ENCODE measurements around the gene NEDD4L. TPM values are rescaled to one million over a fixed set of nuclear protein-coding genes. Genes with fewer than 3 reads are reported as not detected.

Gene NEDD4L
- total RNA-seq, 1 donor from 2014 or later: 5.1 TPM

GRCh38 chr18:58125756-58126155, 81.7 kb downstream of the NEDD4L start:
- Mint-ChIP-seq H3K36me3 (ENCODE audit: low read depth) (no peaks in the 10 kb centered on the region), H3K27ac (no peak overlapping the region), H3K27me3 (ENCODE audit: low read depth) (no peaks in the 10 kb centered on the region), H3K4me3 (ENCODE audit: low read depth) (no peak overlapping the region), H3K9me3 (no peaks in the 10 kb centered on the region), H3K4me1 (ENCODE audit: low read depth) (no peaks in the 10 kb centered on the region)
- no peak for DNase-seq (ENCODE audit: low spot score)
- intact Hi-C loops (cut with micrococcal nuclease): loop anchor here (10.0 kb wide), 1 partner anchor 571 kb away; no protein-coding TSS in a partner anchor

- Mint-ChIP-seq H3K4me3 (ENCODE audit: low read depth) (no peak overlapping the region), H3K36me3 (ENCODE audit: low read depth) (no peaks in the 10 kb centered on the region), H3K9me3 (no peaks in the 10 kb centered on the region), H3K4me1 (ENCODE audit: low read depth) (no peaks in the 10 kb centered on the region), H3K27me3 (ENCODE audit: low read depth) (no peaks in the 10 kb centered on the region), H3K27ac (no peak overlapping the region)
- intact Hi-C loops (cut with micrococcal nuclease): loop anchor here (10.0 kb wide), 1 partner anchor 574 kb away; no protein-coding TSS in a partner anchor
- DNase-seq (ENCODE audit: low spot score): no peak
Measured at GRCh38 chr18:58128381-58129374, 84.7 kb downstream of the NEDD4L start.

GRCh38 chr18:58132595-58133261, 88.7 kb downstream of the NEDD4L start:
- H3K36me3 Mint-ChIP-seq (ENCODE audit: low read depth): no peaks in the 10 kb centered on the region
- no peak overlapping the region for H3K4me3 Mint-ChIP-seq (ENCODE audit: low read depth)
- H3K27ac Mint-ChIP-seq: no peak overlapping the region
- no peaks in the 10 kb centered on the region for H3K9me3 Mint-ChIP-seq
- peaks cover 8% of the 10 kb centered on the region for H3K27me3 Mint-ChIP-seq (ENCODE audit: low read depth)
- peaks cover 9% of the 10 kb centered on the region for H3K4me1 Mint-ChIP-seq (ENCODE audit: low read depth)
- intact Hi-C loops (cut with micrococcal nuclease): no loop called here
- no peak for DNase-seq (ENCODE audit: low spot score)

- Mint-ChIP-seq H3K27me3 (ENCODE audit: low read depth) (peaks cover 11% of the 10 kb centered on the region), H3K4me3 (ENCODE audit: low read depth) (no peak overlapping the region), H3K27ac (no peak overlapping the region), H3K36me3 (ENCODE audit: low read depth) (no peaks in the 10 kb centered on the region), H3K4me1 (ENCODE audit: low read depth) (peaks cover 9% of the 10 kb centered on the region), H3K9me3 (no peaks in the 10 kb centered on the region)
- DNase-seq (ENCODE audit: low spot score): no peak
- intact Hi-C loops (cut with micrococcal nuclease): loop anchor here (5.0 kb wide), 2 partner anchors 253 to 503 kb away; no protein-coding TSS in a partner anchor
Measured at GRCh38 chr18:58135183-58135641, 91.2 kb downstream of the NEDD4L start.

- peak; percentile 24 for DNase-seq (ENCODE audit: low spot score)
- Mint-ChIP-seq H3K36me3 (ENCODE audit: low read depth) (no peaks in the 10 kb centered on the region), H3K27ac (no peak overlapping the region), H3K27me3 (ENCODE audit: low read depth) (peaks cover 11% of the 10 kb centered on the region), H3K4me1 (ENCODE audit: low read depth) (peaks cover 9% of the 10 kb centered on the region), H3K4me3 (ENCODE audit: low read depth) (no peak overlapping the region), H3K9me3 (no peaks in the 10 kb centered on the region)
- intact Hi-C loops (cut with micrococcal nuclease): loop anchor here (1.0 to 5.0 kb wide), 3 partner anchors 93 to 504 kb away; no protein-coding TSS in a partner anchor
Measured at GRCh38 chr18:58135701-58136331, 91.8 kb downstream of the NEDD4L start.

GRCh38 chr18:58136879-58137278, 92.9 kb downstream of the NEDD4L start:
- H3K36me3 Mint-ChIP-seq (ENCODE audit: low read depth): no peaks in the 10 kb centered on the region
- no peaks in the 10 kb centered on the region for H3K9me3 Mint-ChIP-seq
- DNase-seq (ENCODE audit: low spot score): no peak
- intact Hi-C loops (cut with micrococcal nuclease): loop anchor here (1.0 to 5.0 kb wide), 3 partner anchors 94 to 505 kb away; no protein-coding TSS in a partner anchor
- H3K4me1 Mint-ChIP-seq (ENCODE audit: low read depth): peaks cover 9% of the 10 kb centered on the region
- peaks cover 12% of the 10 kb centered on the region for H3K27me3 Mint-ChIP-seq (ENCODE audit: low read depth)
- H3K4me3 Mint-ChIP-seq (ENCODE audit: low read depth): no peak overlapping the region
- H3K27ac Mint-ChIP-seq: no peak overlapping the region

- intact Hi-C loops (cut with micrococcal nuclease): loop anchor here (5.0 kb wide), 2 partner anchors 257 to 507 kb away; no protein-coding TSS in a partner anchor
- no peaks in the 10 kb centered on the region for H3K9me3 Mint-ChIP-seq
- no peaks in the 10 kb centered on the region for H3K36me3 Mint-ChIP-seq (ENCODE audit: low read depth)
Measured at GRCh38 chr18:58139459-58140386, 95.7 kb downstream of the NEDD4L start.

GRCh38 chr18:58140387-58141325, 96.6 kb downstream of the NEDD4L start:
- Mint-ChIP-seq H3K27ac (no peak overlapping the region), H3K27me3 (ENCODE audit: low read depth) (peaks cover 8% of the 10 kb centered on the region), H3K4me3 (ENCODE audit: low read depth) (no peak overlapping the region), H3K4me1 (ENCODE audit: low read depth) (peaks cover 2% of the 10 kb centered on the region), H3K36me3 (ENCODE audit: low read depth) (no peaks in the 10 kb centered on the region), H3K9me3 (no peaks in the 10 kb centered on the region)
- intact Hi-C loops (cut with micrococcal nuclease): no loop called here
- no peak for DNase-seq (ENCODE audit: low spot score)

More at GRCh38 chr18:58139459-58140386, 95.7 kb downstream of the NEDD4L start:
- Mint-ChIP-seq H3K27ac (no peak overlapping the region), H3K4me1 (ENCODE audit: low read depth) (peaks cover 9% of the 10 kb centered on the region), H3K27me3 (ENCODE audit: low read depth) (peaks cover 12% of the 10 kb centered on the region), H3K4me3 (ENCODE audit: low read depth) (no peak overlapping the region)
- no peak for DNase-seq (ENCODE audit: low spot score)

GRCh38 chr18:58143386-58143785, 99.4 kb downstream of the NEDD4L start:
- peaks cover 4% of the 10 kb centered on the region for H3K27me3 Mint-ChIP-seq (ENCODE audit: low read depth)
- no peaks in the 10 kb centered on the region for H3K9me3 Mint-ChIP-seq
- DNase-seq (ENCODE audit: low spot score): no peak
- H3K4me1 Mint-ChIP-seq (ENCODE audit: low read depth): no peaks in the 10 kb centered on the region
- H3K27ac Mint-ChIP-seq: no peak overlapping the region
- no peak overlapping the region for H3K4me3 Mint-ChIP-seq (ENCODE audit: low read depth)
- no peaks in the 10 kb centered on the region for H3K36me3 Mint-ChIP-seq (ENCODE audit: low read depth)
- intact Hi-C loops (cut with micrococcal nuclease): no loop called here

GRCh38 chr18:58144106-58144505, 100.1 kb downstream of the NEDD4L start:
- no peaks in the 10 kb centered on the region for H3K4me1 Mint-ChIP-seq (ENCODE audit: low read depth)

More at GRCh38 chr18:58144106-58144505, 100.1 kb downstream of the NEDD4L start:
- H3K36me3 Mint-ChIP-seq (ENCODE audit: low read depth): no peaks in the 10 kb centered on the region
- H3K9me3 Mint-ChIP-seq: no peaks in the 10 kb centered on the region
- no peak for DNase-seq (ENCODE audit: low spot score)
- H3K27ac Mint-ChIP-seq: no peak overlapping the region
- H3K4me3 Mint-ChIP-seq (ENCODE audit: low read depth): no peak overlapping the region
- H3K27me3 Mint-ChIP-seq (ENCODE audit: low read depth): peaks cover 4% of the 10 kb centered on the region
- intact Hi-C loops (cut with micrococcal nuclease): no loop called here

Measured in activated T-helper 2 cell treated with anti-CD3 and anti-CD28 coated beads, Interferon-gamma antibody, Interleukin-2, Interleukin-4, amounts not matched to agents 10 μg/mL and 5 μg/mL and 100 μg/mL, durations not matched to agents 14 hours and 24 hours and 36 hours (primary cell).